ENCODE data around the gene VAT1. TPM values are rescaled to one million over a fixed set of nuclear protein-coding genes. Genes with fewer than 3 reads are reported as not detected.

Gene VAT1
- total and polyA plus RNA-seq, 9 of the 15 experiments (the other 6 are each of a cell fraction or from before 2014, with no cell fraction given): 29.4 to 153 (median 66.7) TPM

GRCh38 chr17:43020789-43021740 is 1.1 kb downstream of the VAT1 start (continued):
- TF ChIP-seq PTTG1 (tag; IDR thresholded peaks at IDR 0.05; ENCODE audit: low read depth): no peak
- TF ChIP-seq SMAD4 (CRISPR knock-in tag; conservative IDR thresholded peaks at IDR 0.05): peak; percentile 93
- TF ChIP-seq ZNF124 (CRISPR knock-in tag; IDR thresholded peaks at IDR 0.05): no peak
- TF ChIP-seq XRCC3 (IDR thresholded peaks at IDR 0.05): no peak
- TF ChIP-seq CBFB (CRISPR knock-in tag; IDR thresholded peaks at IDR 0.05): no peak
- no peak for TF ChIP-seq ZNF655 (CRISPR knock-in tag; IDR thresholded peaks at IDR 0.05)
- no peak for TF ChIP-seq CHD2 (IDR thresholded peaks at IDR 0.05; ENCODE audit: low read depth, low read length)
- TF ChIP-seq ETV5 (CRISPR knock-in tag; IDR thresholded peaks at IDR 0.05; ENCODE audit: low read depth): no peak
- TF ChIP-seq RBM39 (optimal IDR thresholded peaks at IDR 0.05; ENCODE audit: low read depth, low read length): no peak
- TF ChIP-seq TRIM25 (IDR thresholded peaks at IDR 0.05; ENCODE audit: borderline replicate concordance): no peak
- no peak for TF ChIP-seq SRSF1 (IDR thresholded peaks at IDR 0.05; ENCODE audit: low read depth, low read length)
- TF ChIP-seq TAF1 (IDR thresholded peaks at IDR 0.05; ENCODE audit: control insufficient read depth, extremely low read depth, insufficient read depth, low read length, severe bottlenecking): no peak
- TF ChIP-seq NCOA6 (IDR thresholded peaks at IDR 0.05): no peak
- TF ChIP-seq NRF1 (conservative IDR thresholded peaks at IDR 0.05 in 1 of 2, IDR thresholded peaks at IDR 0.05 in 1 of 2): no peak
- TF ChIP-seq SETDB1 (IDR thresholded peaks at IDR 0.05; ENCODE audit: low read length): no peak
- TF ChIP-seq KDM1A (IDR thresholded peaks at IDR 0.05): peak; percentile 90 to 91
- TF ChIP-seq, protein P1, sequence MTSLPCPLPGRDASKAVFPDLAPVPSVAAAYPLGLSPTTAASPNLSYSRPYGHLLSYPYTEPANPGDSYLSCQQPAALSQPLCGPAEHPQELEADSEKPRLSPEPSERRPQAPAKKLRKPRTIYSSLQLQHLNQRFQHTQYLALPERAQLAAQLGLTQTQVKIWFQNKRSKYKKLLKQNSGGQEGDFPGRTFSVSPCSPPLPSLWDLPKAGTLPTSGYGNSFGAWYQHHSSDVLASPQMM (CRISPR knock-in tag; IDR thresholded peaks at IDR 0.05): no peak
- TF ChIP-seq GABPB2 (CRISPR knock-in tag; conservative IDR thresholded peaks at IDR 0.05): no peak
- TF ChIP-seq SLC30A9 (CRISPR knock-in tag; IDR thresholded peaks at IDR 0.05): no peak
- no peak for TF ChIP-seq PCBP1 (IDR thresholded peaks at IDR 0.05; ENCODE audit: low read depth, low read length, poor library complexity, severe bottlenecking)
- no peak for TF ChIP-seq EWSR1 (IDR thresholded peaks at IDR 0.05; ENCODE audit: borderline replicate concordance, low read depth, partially characterized antibody)
- peak; percentile 71; the same call in 1 of the 2 replicates for TF ChIP-seq NCOA1 (IDR thresholded peaks at IDR 0.05; ENCODE audit: low read depth)
- TF ChIP-seq POU5F1 (IDR thresholded peaks at IDR 0.05; ENCODE audit: borderline replicate concordance, low read depth, low read length, partially characterized antibody): no peak
- peak; percentile 86 for TF ChIP-seq PKNOX1 (IDR thresholded peaks at IDR 0.05)
- TF ChIP-seq DIDO1 (tag; IDR thresholded peaks at IDR 0.05; ENCODE audit: low read depth): no peak

Data from K562 (cell line).